ENCODE data around the gene DDX41.

DDX41 gene

GRCh38 chr5:177513500-177513899 lies 3.3 kb downstream of the DDX41 start:
- DNase-seq (ENCODE audit: low read depth in 2 of 2) = no peak

GRCh38 chr5:177512736-177513380 lies 3.9 kb downstream of the DDX41 start:
- DNase-seq (ENCODE audit: low read depth in 2 of 2) = no peak

- DNase-seq (ENCODE audit: low read depth in 2 of 2) = no peak
Observed at GRCh38 chr5:177511796-177512675, 4.7 kb downstream of the DDX41 start.

GRCh38 chr5:177511181-177511580 lies 5.6 kb downstream of the DDX41 start:
- DNase-seq (ENCODE audit: low read depth in 2 of 2) = no peak

- DNase-seq (ENCODE audit: low read depth in 2 of 2) = no peak
Observed at GRCh38 chr5:177510567-177511053, 6.2 kb downstream of the DDX41 start.

- DNase-seq (ENCODE audit: low read depth in 2 of 2) = no peak
Observed at GRCh38 chr5:177509991-177510566, 6.7 kb downstream of the DDX41 start.

- DNase-seq (ENCODE audit: low read depth in 2 of 2) = no peak
Observed at GRCh38 chr5:177509381-177509951, 7.3 kb downstream of the DDX41 start, which contains the start of gene DOK3. DOK3 (minus strand) TSS chr5:177509826; CDS start chr5:177509540, 286 bp downstream.

GRCh38 chr5:177508837-177509236 lies 7.9 kb downstream of the DDX41 start:
- DNase-seq (ENCODE audit: low read depth in 2 of 2) = no peak

GRCh38 chr5:177508221-177508611 lies 8.5 kb downstream of the DDX41 start:
- no peak for DNase-seq (ENCODE audit: low read depth in 2 of 2)

GRCh38 chr5:177507596-177508220 lies 9.1 kb downstream of the DDX41 start:
- DNase-seq (ENCODE audit: low read depth in 2 of 2) = no peak

GRCh38 chr5:177507165-177507564 lies 9.6 kb downstream of the DDX41 start:
- DNase-seq (ENCODE audit: low read depth in 2 of 2) = no peak

- no peak for DNase-seq (ENCODE audit: low read depth in 2 of 2)
Observed at GRCh38 chr5:177505075-177505474, 11.7 kb downstream of the DDX41 start.

GRCh38 chr5:177504086-177505056 lies 12.4 kb downstream of the DDX41 start:
- DNase-seq (ENCODE audit: low read depth in 2 of 2) = no peak

GRCh38 chr5:177503351-177504085 lies 13.2 kb downstream of the DDX41 start:
- DNase-seq (ENCODE audit: low read depth in 2 of 2) = no peak

GRCh38 chr5:177502886-177503285 lies 13.9 kb downstream of the DDX41 start:
- DNase-seq (ENCODE audit: low read depth in 2 of 2) = no peak

GRCh38 chr5:177501874-177502678 lies 14.7 kb downstream of the DDX41 start:
- no peak for DNase-seq (ENCODE audit: low read depth in 2 of 2)

GRCh38 chr5:177500685-177501522 lies 15.9 kb downstream of the DDX41 start:
- DNase-seq (ENCODE audit: low read depth in 2 of 2) = peak; percentile 71 to 82

- DNase-seq (ENCODE audit: low read depth in 2 of 2) = no peak
Observed at GRCh38 chr5:177499842-177500241, 16.9 kb downstream of the DDX41 start.
